ENCODE data around the gene RPTOR.
A peak's percentile ranks its signal among the peaks of the same experiment; 100 is the strongest.

DNA sequence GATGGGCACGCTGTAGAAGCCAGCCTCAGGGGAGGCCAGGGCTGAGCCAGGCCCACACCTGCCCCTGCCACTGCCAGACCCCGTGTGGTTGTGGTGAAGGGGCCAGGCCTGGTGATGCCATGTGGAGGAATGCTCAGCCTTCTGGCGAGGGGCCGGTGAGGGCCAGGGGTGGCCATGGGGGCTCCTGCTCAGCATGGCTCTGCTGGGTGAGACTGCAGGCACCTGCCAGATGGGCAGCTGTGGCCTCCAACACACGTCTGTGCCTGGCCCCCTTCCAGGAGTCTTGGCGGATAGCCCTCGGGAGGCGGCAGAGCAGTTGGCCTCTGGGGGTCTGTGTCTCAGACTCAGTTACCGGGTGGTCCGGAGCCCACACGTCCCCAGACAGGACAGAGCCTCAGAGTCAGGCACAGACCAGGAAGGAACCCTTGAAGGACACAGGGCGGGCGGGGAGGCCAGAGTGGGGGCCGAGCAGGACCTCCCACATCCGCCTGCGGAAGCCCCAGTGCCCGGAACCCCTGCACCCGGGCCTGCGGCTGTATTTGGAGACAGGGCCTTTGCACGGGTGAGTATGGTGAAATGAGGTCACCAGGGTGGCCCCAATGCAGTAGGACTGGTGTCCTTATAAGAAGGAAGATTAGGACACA, 424.5 kb downstream of the RPTOR start:
- TF ChIP-seq HDAC6 (IDR thresholded peaks at IDR 0.05; ENCODE audit: unreplicated experiment) (no peak), JUND (IDR thresholded peaks at IDR 0.05; ENCODE audit: low read depth, low read length) (no peak), SPI1 (IDR thresholded peaks at IDR 0.05; ENCODE audit: borderline replicate concordance, insufficient read depth, low read depth, low read length) (no peak), RCOR1 (conservative IDR thresholded peaks at IDR 0.05; ENCODE audit: low read depth, low read length) (no peak), POLR2A (IDR thresholded peaks at IDR 0.05; ENCODE audit: low read depth, low read length) (peak; percentile 11; the same call in 1 of the 2 replicates), HDAC2 (IDR thresholded peaks at IDR 0.05) (no peak), MYC (IDR thresholded peaks at IDR 0.05; ENCODE audit: insufficient read depth, insufficient read length, insufficient replicate concordance, low read length, severe bottlenecking) (no peak), CEBPB (IDR thresholded peaks at IDR 0.05; ENCODE audit: borderline replicate concordance in 1 of 2, low read depth in 2 of 2, low read length in 2 of 2) (no peak), ZNF274 (IDR thresholded peaks at IDR 0.05; ENCODE audit: insufficient read depth, insufficient read length) (no peak), CREB1 (IDR thresholded peaks at IDR 0.05; ENCODE audit: low read depth) (no peak), POLR2AphosphoS5 (IDR thresholded peaks at IDR 0.05; ENCODE audit: low read length) (no peak)
- TF ChIP-seq, protein P1, sequence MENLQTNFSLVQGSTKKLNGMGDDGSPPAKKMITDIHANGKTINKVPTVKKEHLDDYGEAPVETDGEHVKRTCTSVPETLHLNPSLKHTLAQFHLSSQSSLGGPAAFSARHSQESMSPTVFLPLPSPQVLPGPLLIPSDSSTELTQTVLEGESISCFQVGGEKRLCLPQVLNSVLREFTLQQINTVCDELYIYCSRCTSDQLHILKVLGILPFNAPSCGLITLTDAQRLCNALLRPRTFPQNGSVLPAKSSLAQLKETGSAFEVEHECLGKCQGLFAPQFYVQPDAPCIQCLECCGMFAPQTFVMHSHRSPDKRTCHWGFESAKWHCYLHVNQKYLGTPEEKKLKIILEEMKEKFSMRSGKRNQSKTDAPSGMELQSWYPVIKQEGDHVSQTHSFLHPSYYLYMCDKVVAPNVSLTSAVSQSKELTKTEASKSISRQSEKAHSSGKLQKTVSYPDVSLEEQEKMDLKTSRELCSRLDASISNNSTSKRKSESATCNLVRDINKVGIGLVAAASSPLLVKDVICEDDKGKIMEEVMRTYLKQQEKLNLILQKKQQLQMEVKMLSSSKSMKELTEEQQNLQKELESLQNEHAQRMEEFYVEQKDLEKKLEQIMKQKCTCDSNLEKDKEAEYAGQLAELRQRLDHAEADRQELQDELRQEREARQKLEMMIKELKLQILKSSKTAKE (IDR thresholded peaks at IDR 0.05; ENCODE audit: low read depth, poor library complexity, severe bottlenecking): no peak
- TF ChIP-seq, protein P2, sequence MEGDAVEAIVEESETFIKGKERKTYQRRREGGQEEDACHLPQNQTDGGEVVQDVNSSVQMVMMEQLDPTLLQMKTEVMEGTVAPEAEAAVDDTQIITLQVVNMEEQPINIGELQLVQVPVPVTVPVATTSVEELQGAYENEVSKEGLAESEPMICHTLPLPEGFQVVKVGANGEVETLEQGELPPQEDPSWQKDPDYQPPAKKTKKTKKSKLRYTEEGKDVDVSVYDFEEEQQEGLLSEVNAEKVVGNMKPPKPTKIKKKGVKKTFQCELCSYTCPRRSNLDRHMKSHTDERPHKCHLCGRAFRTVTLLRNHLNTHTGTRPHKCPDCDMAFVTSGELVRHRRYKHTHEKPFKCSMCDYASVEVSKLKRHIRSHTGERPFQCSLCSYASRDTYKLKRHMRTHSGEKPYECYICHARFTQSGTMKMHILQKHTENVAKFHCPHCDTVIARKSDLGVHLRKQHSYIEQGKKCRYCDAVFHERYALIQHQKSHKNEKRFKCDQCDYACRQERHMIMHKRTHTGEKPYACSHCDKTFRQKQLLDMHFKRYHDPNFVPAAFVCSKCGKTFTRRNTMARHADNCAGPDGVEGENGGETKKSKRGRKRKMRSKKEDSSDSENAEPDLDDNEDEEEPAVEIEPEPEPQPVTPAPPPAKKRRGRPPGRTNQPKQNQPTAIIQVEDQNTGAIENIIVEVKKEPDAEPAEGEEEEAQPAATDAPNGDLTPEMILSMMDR (IDR thresholded peaks at IDR 0.05 in 2 of 3, conservative IDR thresholded peaks at IDR 0.05 in 1 of 3; ENCODE audit: control insufficient read depth in 2 of 3, extremely low read depth in 1 of 3, insufficient read depth in 1 of 3, low read depth in 3 of 3, low read length in 3 of 3): no peak
